HG02852 (cell line): ENCODE data around the gene KCNA10.

Source experiments
- ATAC-seq: cut with Tn5 transposase; IDR thresholded peaks from one replicate; pipeline ENCODE4 v1.9.1; 2021; ENCODE audit warnings: mild to moderate bottlenecking, moderate library complexity; ENCODE audit not compliant: unreplicated experiment

KCNA10 gene

GRCh38 chr1:110478886-110479285 is 40.1 kb downstream of the KCNA10 start:
- ATAC-seq, result no peak

- ATAC-seq, result no peak
Observed at GRCh38 chr1:110477967-110478640, 40.9 kb downstream of the KCNA10 start.

GRCh38 chr1:110477445-110477957 is 41.5 kb downstream of the KCNA10 start:
- no peak for ATAC-seq

- no peak for ATAC-seq
Observed at GRCh38 chr1:110477041-110477440, 41.9 kb downstream of the KCNA10 start.

- ATAC-seq, result no peak
Observed at GRCh38 chr1:110476028-110476765, 42.8 kb downstream of the KCNA10 start.

GRCh38 chr1:110475362-110476027 is 43.5 kb downstream of the KCNA10 start:
- no peak for ATAC-seq

GRCh38 chr1:110474444-110474843 is 44.5 kb downstream of the KCNA10 start:
- ATAC-seq, result no peak

- ATAC-seq, result no peak
Observed at GRCh38 chr1:110472546-110472945, 46.4 kb downstream of the KCNA10 start.

GRCh38 chr1:110471131-110471530 is 47.8 kb downstream of the KCNA10 start:
- no peak for ATAC-seq
